SK-N-SH (cell line): ENCODE data around the gene FGD3. TPM values are rescaled to one million over a fixed set of nuclear protein-coding genes. Genes with fewer than 3 reads are reported as not detected.

Experiments
- CTCF ChIA-PET: fragments of 300-600, 350-600 bp; formaldehyde crosslinking; extraction: SDS; loops from one replicate; lab custom pipeline; 2021; lab: Yijun Ruan, JAX
- POLR2A ChIA-PET: fragments of 350-600 bp; sonication (Branson Sonifier 250); formaldehyde crosslinking; extraction: SDS; loops from one replicate; lab custom pipeline; 2020; ENCODE audit warnings: antibody characterized with exemption, inconsistent platforms; lab: Yijun Ruan, JAX
- DNase-seq: peaks from one replicate; pipeline ENCODE4 v3.0.0; 2012
- H2AFZ ChIP-seq: fragments of 200-600 bp; sonication (generic); 2 replicates; pipeline ENCODE4 v1.8.1; 2016; ENCODE audit warnings: antibody characterized with exemption, mild to moderate bottlenecking, low read depth
- H3F3A ChIP-seq: fragments of 200-600 bp; sonication (generic); replicated peaks from 2 replicates; pipeline ENCODE3; 2016; ENCODE audit warnings: antibody characterized with exemption, mild to moderate bottlenecking; ENCODE audit not compliant: insufficient read depth
- H3K27ac ChIP-seq, 2 experiments: fragments of 200-500 bp in 1 of 2; fragments of 200-600 bp in 1 of 2; sonication (Bioruptor generic) in 1 of 2; sonication (generic), shearing (Covaris generic) in 1 of 2; 2 replicates each; pipeline versions ENCODE4 v1.5.1 to v1.6.1; 2014 to 2016; ENCODE audit warnings: low read depth in 2 of 2, inconsistent platforms in 1 of 2, low read length in 1 of 2, mild to moderate bottlenecking in 1 of 2, mixed read lengths in 1 of 2
- H3K27me3 ChIP-seq: fragments of 200-600 bp; sonication (generic), shearing (Covaris generic); 2 replicates; pipeline ENCODE4 v1.6.1; 2016; ENCODE audit warnings: mixed run types; ENCODE audit not compliant: insufficient read depth
- H3K36me3 ChIP-seq, 2 experiments: fragments of 200-500 bp in 1 of 2; fragments of 200-600 bp in 1 of 2; sonication (Bioruptor generic) in 1 of 2; sonication (generic) in 1 of 2; replicated peaks in 1 of 2; 2 replicates each; pipeline versions ENCODE3 to v1.5.1; 2014 to 2016; ENCODE audit warnings: low read length in 1 of 2, mild to moderate bottlenecking in 1 of 2; ENCODE audit not compliant: insufficient read depth in 2 of 2, control insufficient read depth in 1 of 2
- H3K4me1 ChIP-seq, 2 experiments: fragments of 200-500 bp in 1 of 2; fragments of 200-600 bp in 1 of 2; sonication (Bioruptor generic) in 1 of 2; sonication (generic), shearing (Covaris generic) in 1 of 2; 2 replicates each; pipeline versions ENCODE4 v1.5.1 to v1.6.1; 2014 to 2016; ENCODE audit warnings: low read depth in 1 of 2, low read length in 1 of 2, mixed run types in 1 of 2; ENCODE audit not compliant: insufficient read depth in 2 of 2, control insufficient read depth in 1 of 2
- H3K4me2 ChIP-seq: fragments of 200-600 bp; sonication (generic), shearing (Covaris generic); 2 replicates; pipeline ENCODE4 v1.6.1; 2017; ENCODE audit warnings: mixed run types
- H3K4me3 ChIP-seq, 2 experiments: fragments of 200-500 bp in 1 of 2; fragments of 200-600 bp in 1 of 2; sonication (Bioruptor generic) in 1 of 2; sonication (generic), shearing (Covaris generic) in 1 of 2; 2 replicates each; pipeline versions ENCODE4 v1.5.1 to v1.8.1; 2014 to 2016; ENCODE audit warnings: low read depth in 2 of 2, inconsistent platforms in 1 of 2, low read length in 1 of 2, mild to moderate bottlenecking in 1 of 2, mixed read lengths in 1 of 2, moderate library complexity in 1 of 2
- H3K79me2 ChIP-seq: fragments of 200-600 bp; sonication (generic); 2 replicates; pipeline ENCODE4 v1.8.1; 2017; ENCODE audit warnings: mild to moderate bottlenecking; ENCODE audit not compliant: insufficient read depth
- H3K9ac ChIP-seq: fragments of 200-600 bp; sonication (generic); 2 replicates; pipeline ENCODE4 v1.6.1; 2017; ENCODE audit warnings: mixed run types
- H3K9me2 ChIP-seq: fragments of 200-600 bp; sonication (generic); 2 replicates; pipeline ENCODE4 v1.6.1; 2017; ENCODE audit warnings: mixed run types
- H3K9me3 ChIP-seq: fragments of 200-600 bp; sonication (generic); 2 replicates; pipeline ENCODE4 v1.6.1; 2017; ENCODE audit warnings: mixed run types, mild to moderate bottlenecking, moderate library complexity
- H4K20me1 ChIP-seq: fragments of 200-600 bp; sonication (generic); 2 replicates; pipeline ENCODE4 v1.6.1; 2017; ENCODE audit warnings: mild to moderate bottlenecking, mixed run types; ENCODE audit not compliant: insufficient read depth
- CHD2 ChIP-seq: fragments of 150-350 bp; IDR thresholded peaks from 2 replicates; pipeline ENCODE4 v1.6.1; 2018; ENCODE audit warnings: low read length; ENCODE audit not compliant: partially characterized antibody
- CTCF ChIP-seq: fragments of 200-600 bp; sonication (generic); IDR thresholded peaks from 2 replicates; pipeline ENCODE4 v1.6.1; 2017; ENCODE audit warnings: antibody characterized with exemption, mild to moderate bottlenecking, moderate library complexity
- ELF1 ChIP-seq: IDR thresholded peaks from 2 replicates; pipeline ENCODE4 v1.4.0; 2012
- EP300 ChIP-seq, 2 experiments: IDR thresholded peaks; 2 replicates each; pipeline versions ENCODE4 v1.4.0 to v1.6.1; 2012; ENCODE audit warnings: borderline replicate concordance in 1 of 2, low read depth in 1 of 2, low read length in 1 of 2
- EZH2phosphoT487 ChIP-seq: fragments of 200-600 bp; sonication (generic); IDR thresholded peaks from 2 replicates; pipeline ENCODE4 v1.6.1; 2017; ENCODE audit warnings: low read depth, mixed run types, mild to moderate bottlenecking, antibody characterized with exemption, moderate library complexity, borderline replicate concordance
- FOXM1 ChIP-seq: IDR thresholded peaks from 2 replicates; pipeline ENCODE4 v1.4.0; 2012; ENCODE audit warnings: low read depth, mild to moderate bottlenecking
- GABPA ChIP-seq: IDR thresholded peaks from 2 replicates; pipeline ENCODE4 v1.4.0; 2012; ENCODE audit warnings: low read depth, mild to moderate bottlenecking
- GATA2 ChIP-seq: sonication (generic); formaldehyde crosslinking; IDR thresholded peaks from 2 replicates; pipeline ENCODE4 v1.5.0; 2020; ENCODE audit warnings: mild to moderate bottlenecking, missing genetic modification reagents
- POLR2AphosphoS5 ChIP-seq: IDR thresholded peaks from 2 replicates; pipeline ENCODE4 v1.6.1; 2012; ENCODE audit warnings: low read depth, low read length
- RAD21 ChIP-seq: IDR thresholded peaks from 2 replicates; pipeline ENCODE4 v1.6.1; 2012; ENCODE audit warnings: mild to moderate bottlenecking, low read length
- RCOR1 ChIP-seq: fragments of 150-350 bp; IDR thresholded peaks from 2 replicates; pipeline ENCODE4 v1.6.1; 2017; ENCODE audit warnings: antibody characterized with exemption, low read length
- RXRA ChIP-seq: IDR thresholded peaks from 2 replicates; pipeline ENCODE4 v1.4.0; 2012; ENCODE audit warnings: low read depth, mild to moderate bottlenecking, borderline replicate concordance
- SIN3A ChIP-seq: IDR thresholded peaks from 2 replicates; pipeline ENCODE4 v1.6.1; 2012; ENCODE audit warnings: low read depth, mild to moderate bottlenecking, low read length, moderate library complexity, borderline replicate concordance
- SMC3 ChIP-seq: IDR thresholded peaks from 2 replicates; pipeline ENCODE4 v1.6.1; 2012; ENCODE audit warnings: low read depth, low read length, improper control_type of control experiment
- TEAD4 ChIP-seq: IDR thresholded peaks from 2 replicates; pipeline ENCODE4 v1.4.0; 2012; ENCODE audit warnings: mild to moderate bottlenecking, borderline replicate concordance; ENCODE audit not compliant: insufficient read depth
- USF1 ChIP-seq: IDR thresholded peaks from 2 replicates; pipeline ENCODE4 v1.4.0; 2012; ENCODE audit warnings: low read depth, borderline replicate concordance
- USF2 ChIP-seq: fragments of 150-350 bp; IDR thresholded peaks from 2 replicates; pipeline ENCODE4 v1.6.1; 2017; ENCODE audit warnings: antibody characterized with exemption, low read length, low read depth, borderline replicate concordance
- YY1 ChIP-seq: IDR thresholded peaks from 2 replicates; pipeline ENCODE4 v1.4.0; 2012; ENCODE audit warnings: low read depth, mild to moderate bottlenecking
- WGBS: methylation state at CpG from one replicate; pipeline ENCODE4 v1.1.6; 2017; ENCODE audit warnings: low lambda C conversion rate; 5-methylcytosine and 5-hydroxymethylcytosine counted together
- polyA plus RNA-seq, 3 experiments: library from polyadenylated mRNA; depleted of rRNA; stranded (reverse); fragments of >200 nt; gene quantifications; 2 replicates each; pipeline ENCODE4 v1.2.3, GENCODE V29; 2012

FGD3 gene
- polyA plus RNA-seq, 1 of the 3 experiments (the other 2 are of a cell fraction), result not detected

- TF ChIP-seq GABPA (no peak), POLR2AphosphoS5 (no peak), EZH2phosphoT487 (no peak), CTCF (no peak), SIN3A (no peak), FOXM1 (no peak), ELF1 (no peak), GATA2 (CRISPR knock-in tag) (no peak), USF1 (no peak), CHD2 (no peak), RCOR1 (no peak), EP300 (IDR thresholded peaks at IDR 0.05; ENCODE audit: borderline replicate concordance in 1 of 2, low read depth in 1 of 2, low read length in 1 of 2) (no peak), SMC3 (no peak), USF2 (no peak), TEAD4 (no peak), RXRA (no peak), YY1 (no peak), RAD21 (no peak)
- no peaks in the 10 kb centered on the region for H3K9me3 ChIP-seq
- no peaks in the 10 kb centered on the region for H3K79me2 ChIP-seq
- no peak overlapping the region for H3K9ac ChIP-seq
- no peak overlapping the region for H3K27ac ChIP-seq
- no peaks in the 10 kb centered on the region for H3F3A ChIP-seq
- H3K36me3 ChIP-seq, result no peaks in the 10 kb centered on the region
- H3K4me2 ChIP-seq, result no peak overlapping the region
- H3K4me3 ChIP-seq, result no peak overlapping the region
- H3K27me3 ChIP-seq, result no peaks in the 10 kb centered on the region
- no peak for DNase-seq
- no peaks in the 10 kb centered on the region for H3K9me2 ChIP-seq
- H2AFZ ChIP-seq, result no peak overlapping the region
- CTCF ChIA-PET, result no interaction called here
- POLR2A ChIA-PET, result no interaction called here
- 68% methylated on average over 6 of the region's 6 CpGs for WGBS
- H3K4me1 ChIP-seq, result peaks cover 0 to 14% of the 10 kb centered on the region in 2 experiments; a peak in 1 of 4 replicates
- no peaks in the 10 kb centered on the region for H4K20me1 ChIP-seq
These were observed 81.2 kb downstream of the FGD3 start for GRCh38 chr9:93028448-93029006.
